ENCODE measurements around the gene KCNK7.

The KCNK7 gene

GRCh38 chr11:65634440-65634839 lies 38.8 kb upstream of the KCNK7 start:
- Histone ChIP-seq H3K9me2 (replicated peaks; ENCODE audit: insufficient read depth, low read length) (no peaks in the 10 kb centered on the region), H3K9me3 (ENCODE audit: insufficient read depth, low read length) (no peaks in the 10 kb centered on the region), H3K9ac (ENCODE audit: low read length) (no peak overlapping the region), H3K27ac (ENCODE audit: low read depth, low read length) (no peak overlapping the region), H3K4me3 (ENCODE audit: insufficient read depth, low read length, poor library complexity, severe bottlenecking) (no peak overlapping the region), H4K20me1 (ENCODE audit: low read depth, low read length) (no peaks in the 10 kb centered on the region), H3K79me2 (ENCODE audit: insufficient read depth, low read length) (no peaks in the 10 kb centered on the region), H2AFZ (ENCODE audit: low read depth, low read length, severe bottlenecking) (no peak overlapping the region), H3F3A (ENCODE audit: insufficient read depth) (peaks cover 18% of the 10 kb centered on the region), H3K27me3 (ENCODE audit: low read length) (no peaks in the 10 kb centered on the region), H3K4me2 (ENCODE audit: low read depth, low read length, poor library complexity, severe bottlenecking) (no peak overlapping the region), H3K36me3 (ENCODE audit: low read length) (no peaks in the 10 kb centered on the region)
- TF ChIP-seq, protein P1, sequence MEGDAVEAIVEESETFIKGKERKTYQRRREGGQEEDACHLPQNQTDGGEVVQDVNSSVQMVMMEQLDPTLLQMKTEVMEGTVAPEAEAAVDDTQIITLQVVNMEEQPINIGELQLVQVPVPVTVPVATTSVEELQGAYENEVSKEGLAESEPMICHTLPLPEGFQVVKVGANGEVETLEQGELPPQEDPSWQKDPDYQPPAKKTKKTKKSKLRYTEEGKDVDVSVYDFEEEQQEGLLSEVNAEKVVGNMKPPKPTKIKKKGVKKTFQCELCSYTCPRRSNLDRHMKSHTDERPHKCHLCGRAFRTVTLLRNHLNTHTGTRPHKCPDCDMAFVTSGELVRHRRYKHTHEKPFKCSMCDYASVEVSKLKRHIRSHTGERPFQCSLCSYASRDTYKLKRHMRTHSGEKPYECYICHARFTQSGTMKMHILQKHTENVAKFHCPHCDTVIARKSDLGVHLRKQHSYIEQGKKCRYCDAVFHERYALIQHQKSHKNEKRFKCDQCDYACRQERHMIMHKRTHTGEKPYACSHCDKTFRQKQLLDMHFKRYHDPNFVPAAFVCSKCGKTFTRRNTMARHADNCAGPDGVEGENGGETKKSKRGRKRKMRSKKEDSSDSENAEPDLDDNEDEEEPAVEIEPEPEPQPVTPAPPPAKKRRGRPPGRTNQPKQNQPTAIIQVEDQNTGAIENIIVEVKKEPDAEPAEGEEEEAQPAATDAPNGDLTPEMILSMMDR (IDR thresholded peaks at IDR 0.05; ENCODE audit: insufficient read depth, low read length, poor library complexity, severe bottlenecking) = no peak
- no peak for TF ChIP-seq EZH2phosphoT487 (conservative IDR thresholded peaks at IDR 0.05; ENCODE audit: low read length)

GRCh38 chr11:65634109-65634436 lies 38.5 kb upstream of the KCNK7 start:
- no peaks in the 10 kb centered on the region for H3K79me2 ChIP-seq (ENCODE audit: insufficient read depth, low read length)
- TF ChIP-seq, protein P1 (IDR thresholded peaks at IDR 0.05; ENCODE audit: insufficient read depth, low read length, poor library complexity, severe bottlenecking) = no peak
- TF ChIP-seq EZH2phosphoT487 (conservative IDR thresholded peaks at IDR 0.05; ENCODE audit: low read length) = no peak
- H3K9me3 ChIP-seq (ENCODE audit: insufficient read depth, low read length) = no peaks in the 10 kb centered on the region
- H3F3A ChIP-seq (ENCODE audit: insufficient read depth) = peaks cover 14% of the 10 kb centered on the region
- H4K20me1 ChIP-seq (ENCODE audit: low read depth, low read length) = no peaks in the 10 kb centered on the region
- no peak overlapping the region for H3K4me3 ChIP-seq (ENCODE audit: insufficient read depth, low read length, poor library complexity, severe bottlenecking)
- H2AFZ ChIP-seq (ENCODE audit: low read depth, low read length, severe bottlenecking) = no peak overlapping the region
- no peaks in the 10 kb centered on the region for H3K36me3 ChIP-seq (ENCODE audit: low read length)
- H3K27ac ChIP-seq (ENCODE audit: low read depth, low read length) = no peak overlapping the region
- H3K9me2 ChIP-seq (replicated peaks; ENCODE audit: insufficient read depth, low read length) = no peaks in the 10 kb centered on the region
- H3K27me3 ChIP-seq (ENCODE audit: low read length) = no peaks in the 10 kb centered on the region
- no peak overlapping the region for H3K4me2 ChIP-seq (ENCODE audit: low read depth, low read length, poor library complexity, severe bottlenecking)
- no peak overlapping the region for H3K9ac ChIP-seq (ENCODE audit: low read length)

DNA sequence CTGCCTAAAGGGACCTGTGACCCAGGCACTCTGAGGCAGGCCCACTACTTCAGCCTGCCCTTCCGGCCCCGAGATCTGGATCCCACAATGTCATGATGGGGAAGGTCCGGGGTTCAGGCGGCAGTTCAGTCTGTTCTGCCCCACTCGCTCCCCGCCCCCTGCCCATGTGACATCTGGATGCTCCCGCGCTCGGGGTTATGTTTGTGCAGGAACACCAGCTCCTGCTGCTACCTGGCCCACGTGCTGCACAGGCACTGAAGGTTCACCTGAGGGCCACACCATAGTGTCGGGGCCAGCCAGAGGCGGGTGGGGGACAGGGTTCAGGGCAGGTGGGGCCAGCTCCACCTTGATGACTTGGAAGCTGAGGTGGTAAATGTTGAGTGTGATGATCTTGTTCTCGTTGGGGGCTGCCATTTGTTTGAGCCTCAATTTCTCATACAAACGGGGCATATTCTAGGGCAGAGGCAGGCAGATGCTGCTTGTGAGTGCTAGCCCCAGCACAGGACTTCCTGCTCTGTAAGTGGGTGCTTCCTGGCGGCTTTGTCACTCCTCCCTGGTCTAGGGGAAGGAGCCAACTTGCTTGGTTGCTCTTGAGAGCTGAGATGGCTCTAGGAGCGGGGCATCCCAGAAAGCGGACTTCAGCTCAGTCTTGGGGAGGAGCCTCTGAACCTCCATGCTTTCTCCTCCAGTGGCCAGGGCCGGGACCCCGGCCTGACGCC lies 37.9 kb upstream of the KCNK7 start:
- H3K36me3 ChIP-seq (ENCODE audit: low read length) = no peaks in the 10 kb centered on the region
- no peaks in the 10 kb centered on the region for H3K9me3 ChIP-seq (ENCODE audit: insufficient read depth, low read length)
- no peaks in the 10 kb centered on the region for H3K79me2 ChIP-seq (ENCODE audit: insufficient read depth, low read length)
- TF ChIP-seq, protein P1 (IDR thresholded peaks at IDR 0.05; ENCODE audit: insufficient read depth, low read length, poor library complexity, severe bottlenecking) = no peak
- H3K27me3 ChIP-seq (ENCODE audit: low read length) = no peaks in the 10 kb centered on the region
- H3K4me2 ChIP-seq (ENCODE audit: low read depth, low read length, poor library complexity, severe bottlenecking) = no peak overlapping the region
- no peaks in the 10 kb centered on the region for H3K9me2 ChIP-seq (replicated peaks; ENCODE audit: insufficient read depth, low read length)
- H3F3A ChIP-seq (ENCODE audit: insufficient read depth) = peaks cover 9% of the 10 kb centered on the region
- no peak overlapping the region for H2AFZ ChIP-seq (ENCODE audit: low read depth, low read length, severe bottlenecking)
- H4K20me1 ChIP-seq (ENCODE audit: low read depth, low read length) = no peaks in the 10 kb centered on the region
- no peak overlapping the region for H3K27ac ChIP-seq (ENCODE audit: low read depth, low read length)
- no peak overlapping the region for H3K9ac ChIP-seq (ENCODE audit: low read length)
- H3K4me3 ChIP-seq (ENCODE audit: insufficient read depth, low read length, poor library complexity, severe bottlenecking) = no peak overlapping the region
